ENCODE data around the gene OR51G1.
"Not testable (repeated sequence)": the region's sequence is repeated elsewhere in the genome, so short reads cannot be mapped to it uniquely, and the experiment has no call there.

Gene OR51G1, protein sequence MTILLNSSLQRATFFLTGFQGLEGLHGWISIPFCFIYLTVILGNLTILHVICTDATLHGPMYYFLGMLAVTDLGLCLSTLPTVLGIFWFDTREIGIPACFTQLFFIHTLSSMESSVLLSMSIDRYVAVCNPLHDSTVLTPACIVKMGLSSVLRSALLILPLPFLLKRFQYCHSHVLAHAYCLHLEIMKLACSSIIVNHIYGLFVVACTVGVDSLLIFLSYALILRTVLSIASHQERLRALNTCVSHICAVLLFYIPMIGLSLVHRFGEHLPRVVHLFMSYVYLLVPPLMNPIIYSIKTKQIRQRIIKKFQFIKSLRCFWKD

DNA sequence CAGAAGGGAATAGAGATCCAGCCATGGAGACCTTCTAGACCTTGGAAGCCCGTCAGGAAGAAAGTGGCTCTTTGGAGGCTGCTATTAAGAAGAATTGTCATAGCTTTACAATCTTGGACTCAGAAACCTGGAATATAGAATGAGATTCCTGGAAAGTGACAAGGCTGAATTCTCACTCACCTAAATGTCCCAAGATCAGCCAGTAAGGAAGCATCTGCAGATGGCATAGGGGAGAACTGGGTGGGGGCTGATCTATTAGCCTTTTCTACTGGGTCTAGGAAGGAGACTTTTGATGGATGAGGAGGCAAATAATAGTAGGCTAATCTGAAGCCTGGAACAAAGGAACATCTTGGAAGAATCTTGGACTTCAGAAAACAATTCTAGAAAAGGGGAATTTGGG, at the start of gene OR51G1:
Gene OR51G1, minus strand, starts transcription at position 101 of the 400 bp plus-strand sequence. Its CDS starts 0 bp downstream, at position 101.
- no peak for DNase-seq (ENCODE audit: low read depth in 2 of 2)

DNA sequence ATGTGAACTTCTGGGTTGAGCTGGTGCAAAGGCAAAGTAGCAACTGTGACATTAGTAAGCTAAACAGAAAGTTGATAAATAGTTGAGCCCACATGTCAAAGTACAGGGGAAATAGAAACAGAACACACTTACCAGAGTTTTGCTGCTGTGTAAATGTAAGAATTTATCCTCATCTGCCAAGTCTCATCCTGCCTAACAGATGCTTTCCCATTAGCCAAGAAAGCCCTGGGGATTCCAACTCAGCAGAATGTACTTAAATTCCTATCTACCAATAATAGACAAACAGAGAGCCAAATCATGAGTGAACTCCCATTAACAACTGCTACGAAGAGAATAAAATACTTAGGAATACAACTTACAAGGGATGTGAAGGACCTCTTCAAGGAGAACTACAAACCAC, 38.7 kb upstream of the OR51G1 start:
- no peak for DNase-seq (ENCODE audit: low read depth in 2 of 2)

DNA sequence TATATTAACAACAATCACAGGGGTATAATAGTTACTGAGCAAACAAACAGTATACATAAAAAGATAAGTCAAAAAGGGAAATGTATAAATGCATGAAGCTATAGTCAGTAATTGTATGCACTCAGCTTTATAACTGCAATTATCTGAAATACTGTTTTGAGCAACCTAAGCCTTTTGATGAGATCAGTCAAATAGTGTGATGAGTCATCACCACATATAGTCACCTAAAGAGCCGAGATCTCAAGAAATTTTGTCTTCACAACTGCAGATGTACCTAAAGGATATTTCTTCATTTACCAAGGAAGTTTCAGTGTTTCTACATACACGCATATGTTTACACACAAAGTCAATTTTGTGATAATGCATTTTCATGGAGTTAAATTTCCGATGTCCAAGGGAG, 36.7 kb upstream of the OR51G1 start:
- DNase-seq (ENCODE audit: low read depth in 2 of 2): no peak

DNA sequence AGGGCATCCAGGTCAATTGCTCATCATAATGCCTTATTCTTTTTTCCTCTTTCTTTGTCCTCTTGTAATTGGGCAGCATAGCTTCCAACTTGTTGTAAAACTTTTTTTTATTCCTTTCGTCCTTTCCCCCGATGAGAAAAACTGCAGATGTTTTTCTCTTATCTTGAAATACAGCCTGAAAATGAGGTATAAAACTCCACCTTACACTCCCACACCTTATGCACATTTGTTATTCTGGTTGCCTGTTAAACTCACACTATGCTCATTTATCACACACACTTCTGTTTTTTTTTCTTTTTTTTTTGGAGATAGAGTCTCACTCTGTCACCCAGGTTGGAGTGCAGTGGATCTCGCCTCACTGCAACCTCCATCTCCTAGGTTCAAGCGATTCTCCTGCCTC, 33.3 kb upstream of the OR51G1 start:
- no peak for DNase-seq (ENCODE audit: low read depth in 2 of 2)

DNA sequence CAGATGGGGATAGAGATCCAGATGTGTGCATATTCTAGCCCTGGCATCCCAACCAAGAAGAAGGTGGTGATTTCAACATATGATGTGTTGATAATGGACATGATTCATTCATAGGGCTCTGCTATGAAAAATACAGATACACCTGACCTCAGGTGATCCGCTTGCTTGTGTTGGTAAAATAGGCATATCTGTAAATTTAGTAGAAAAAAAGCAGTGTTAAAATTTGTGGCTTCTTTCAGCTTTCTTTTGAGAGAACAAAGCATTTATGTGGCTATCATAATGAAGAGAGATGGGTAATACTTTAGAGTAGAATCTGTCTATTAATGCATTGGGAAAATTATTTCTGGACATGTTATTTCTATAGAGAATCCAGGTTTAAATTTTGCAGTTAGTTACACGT, 31.5 kb upstream of the OR51G1 start, which contains the start of gene OR51A2:
Gene OR51A2, minus strand, starts transcription at position 101 of the 400 bp plus-strand sequence. Its CDS starts 0 bp downstream, at position 101.
- not testable (repeated sequence) for DNase-seq (ENCODE audit: low read depth in 2 of 2)

DNA sequence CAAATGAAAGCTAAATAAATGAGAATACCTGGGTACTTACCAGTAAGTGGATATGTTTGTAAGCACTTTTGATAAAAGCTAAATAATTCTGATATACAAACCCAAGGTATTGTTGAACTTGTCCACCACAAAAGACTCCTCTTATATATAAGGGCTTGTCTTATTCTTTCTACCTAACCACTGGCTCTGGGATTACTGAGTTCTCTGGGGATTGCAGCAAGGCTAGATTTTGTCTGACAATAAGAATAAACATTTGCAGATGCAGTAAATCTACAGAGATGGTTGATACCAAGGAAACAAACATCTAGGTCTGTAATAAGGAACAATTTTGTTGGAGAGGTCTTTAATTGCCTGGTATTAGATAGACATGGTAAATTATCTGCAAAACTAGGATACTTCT, 23.4 kb upstream of the OR51G1 start, which contains the start of gene OR51A4:
Gene OR51A4, minus strand, starts transcription at position 101 of the 400 bp plus-strand sequence. CDS start 505 bp downstream, outside the sequence.
- no peak for DNase-seq (ENCODE audit: low read depth in 2 of 2)

DNA sequence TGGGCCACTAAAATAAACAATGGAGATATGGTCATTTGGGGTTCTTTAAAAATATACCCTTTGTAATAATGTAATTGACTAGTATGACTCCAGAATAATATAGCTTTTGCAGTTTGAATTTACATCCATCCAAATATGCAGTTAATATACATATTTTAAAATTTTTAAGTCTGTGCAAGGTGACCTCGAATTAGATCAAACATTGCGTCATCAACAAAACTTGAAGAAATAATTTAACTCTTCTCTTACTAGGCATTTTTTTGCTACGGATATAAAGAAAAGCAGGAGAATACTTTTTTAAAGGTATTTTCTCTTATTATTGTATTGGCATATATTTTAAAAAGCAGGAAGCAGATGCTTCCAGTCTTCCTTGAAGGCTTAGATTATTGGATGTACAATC, 12.6 kb upstream of the OR51G1 start:
- no peak for DNase-seq (ENCODE audit: low read depth in 2 of 2)

DNA sequence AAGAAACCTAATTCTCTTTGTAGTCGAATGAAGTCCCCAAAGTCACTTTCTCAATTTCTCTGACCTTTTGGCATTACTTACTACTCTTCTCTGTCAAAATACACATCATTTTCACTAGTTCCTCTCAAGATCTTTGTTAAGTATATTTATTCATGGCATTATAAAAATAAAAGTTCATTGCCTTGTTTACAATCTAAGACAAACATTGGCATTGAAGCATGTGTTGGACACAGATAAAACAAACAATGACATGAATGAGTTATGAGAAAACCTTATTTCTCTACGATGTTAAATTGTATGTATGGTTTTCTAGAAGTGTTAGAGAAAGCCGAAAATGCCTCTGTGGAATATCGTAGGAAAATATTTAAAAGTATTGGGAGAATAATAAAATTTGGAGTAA, 8.6 kb upstream of the OR51G1 start:
- DNase-seq (ENCODE audit: low read depth in 2 of 2): no peak

DNA sequence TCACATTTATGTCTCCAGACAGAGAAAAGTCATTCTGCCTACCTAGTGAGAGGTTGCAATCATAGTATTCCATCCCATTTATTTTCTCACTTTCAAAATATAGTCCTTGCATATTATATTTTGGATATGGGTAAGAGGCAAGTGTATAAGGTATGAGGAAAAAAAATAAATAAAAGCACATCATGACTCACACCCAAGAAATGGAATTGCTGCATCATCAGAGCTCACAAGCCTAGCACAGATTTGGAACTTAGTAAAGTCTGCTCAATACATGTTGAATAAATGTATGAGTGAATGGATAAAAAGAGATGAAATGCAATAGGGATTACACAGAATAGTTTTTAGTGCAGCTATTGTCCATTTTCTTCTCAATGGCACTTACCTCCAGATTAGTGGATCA, 2.5 kb upstream of the OR51G1 start:
- no peak for DNase-seq (ENCODE audit: low read depth in 2 of 2)

DNA sequence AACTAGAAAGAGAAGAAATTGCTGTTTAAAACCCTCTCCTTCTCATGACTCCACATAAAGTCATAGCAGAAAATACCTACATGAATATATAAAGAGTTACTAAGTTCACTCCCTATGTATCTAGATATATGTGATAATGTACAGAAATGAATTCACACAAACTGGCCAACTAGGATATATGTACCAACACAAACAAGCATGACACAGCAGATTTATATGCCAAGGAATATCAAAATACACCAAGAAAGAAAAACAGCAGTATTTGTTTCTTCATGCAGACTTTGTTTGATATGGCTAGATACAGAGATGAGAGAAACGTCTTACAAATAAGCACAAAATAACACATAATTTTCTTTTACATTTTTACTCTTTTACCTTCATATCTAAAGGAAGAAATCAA, 1.8 kb downstream of the OR51G1 start:
- DNase-seq (ENCODE audit: low read depth in 2 of 2): no peak

DNA sequence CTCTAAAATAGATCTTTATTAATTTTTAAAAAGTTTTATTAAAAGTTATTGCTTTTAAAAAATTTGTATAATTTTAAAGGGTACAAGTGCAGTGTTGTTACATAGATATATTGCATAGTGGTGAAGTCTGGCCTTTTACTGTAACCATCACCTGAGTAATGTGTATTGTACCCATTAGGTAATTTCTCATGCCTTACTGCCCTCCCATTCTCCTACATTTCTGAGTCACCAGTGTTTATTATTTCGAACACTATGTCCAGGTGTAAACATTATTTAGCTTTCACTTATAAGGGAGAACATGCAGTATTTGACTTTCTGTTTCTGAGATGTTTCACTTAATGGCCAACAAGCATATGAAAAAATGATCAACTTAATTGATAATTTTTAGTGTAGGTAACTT, 2.3 kb downstream of the OR51G1 start:
- no peak for DNase-seq (ENCODE audit: low read depth in 2 of 2)

DNA sequence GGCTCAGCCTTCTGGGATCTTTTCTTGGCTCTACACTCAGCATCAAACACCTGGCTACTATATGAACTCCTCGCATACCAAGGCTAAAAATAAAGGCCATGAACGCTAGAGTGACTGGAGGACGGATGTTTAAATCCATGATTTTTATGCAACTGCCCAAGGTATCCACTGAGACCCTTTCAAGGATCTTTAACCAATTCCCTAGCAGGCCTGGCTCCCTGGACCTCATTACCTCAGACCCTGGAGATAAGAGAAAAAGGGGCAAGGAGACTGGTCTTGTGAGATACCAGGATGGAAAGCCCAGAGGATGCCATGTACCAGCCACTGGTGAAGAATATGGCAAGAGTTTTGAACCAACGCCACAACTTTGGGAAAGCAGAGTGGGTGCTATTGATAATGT, 4.9 kb downstream of the OR51G1 start, which contains the start of gene OR51G2:
Gene OR51G2, minus strand, starts transcription at position 101 of the 400 bp plus-strand sequence. CDS start 3,687 bp downstream, outside the sequence.
- no peak for DNase-seq (ENCODE audit: low read depth in 2 of 2)

DNA sequence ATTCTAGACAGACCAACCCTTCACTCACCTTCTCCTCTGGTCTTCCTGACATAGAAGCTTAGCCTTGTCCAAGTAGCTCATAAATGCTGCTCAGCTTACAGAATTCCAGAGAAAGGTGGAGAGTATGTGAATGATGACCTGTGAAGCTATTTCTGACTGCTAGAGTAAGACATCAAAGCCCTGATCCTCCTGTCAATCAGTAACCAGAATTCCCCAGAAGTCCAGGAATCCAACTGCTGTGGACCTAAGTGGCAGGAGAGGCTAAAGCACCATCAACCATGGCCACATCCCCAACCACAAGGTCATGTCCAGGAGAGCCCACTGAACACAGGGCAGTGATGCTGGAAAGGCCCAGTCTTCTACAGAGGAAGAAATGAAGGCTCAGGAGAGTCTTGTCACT, 7.6 kb downstream of the OR51G1 start:
- DNase-seq (ENCODE audit: low read depth in 2 of 2): no peak

DNA sequence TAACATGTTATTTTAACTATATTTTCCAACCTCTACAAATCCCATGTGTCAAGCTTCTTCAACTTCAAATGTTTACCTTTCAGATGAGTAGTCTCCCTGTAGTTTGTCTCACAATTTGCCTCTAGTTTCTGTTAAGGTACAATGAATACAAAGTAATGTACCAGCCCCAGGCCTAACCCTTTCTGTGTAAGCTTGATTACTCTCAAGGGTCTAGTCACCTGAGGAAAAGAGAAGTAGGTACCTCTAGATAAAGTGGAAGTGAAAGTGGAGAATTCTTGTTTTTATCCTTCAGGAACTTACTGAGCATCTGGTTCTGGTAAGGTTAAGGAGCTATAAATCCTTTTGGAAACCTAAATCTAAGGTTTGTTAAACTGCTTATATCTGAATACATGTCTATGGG, 20.7 kb downstream of the OR51G1 start, which contains the start of gene OR51A7:
Gene OR51A7, plus strand, starts transcription at position 300 of the 400 bp plus-strand sequence. CDS start 3,587 bp downstream, outside the sequence.
- no peak for DNase-seq (ENCODE audit: low read depth in 2 of 2)

DNA sequence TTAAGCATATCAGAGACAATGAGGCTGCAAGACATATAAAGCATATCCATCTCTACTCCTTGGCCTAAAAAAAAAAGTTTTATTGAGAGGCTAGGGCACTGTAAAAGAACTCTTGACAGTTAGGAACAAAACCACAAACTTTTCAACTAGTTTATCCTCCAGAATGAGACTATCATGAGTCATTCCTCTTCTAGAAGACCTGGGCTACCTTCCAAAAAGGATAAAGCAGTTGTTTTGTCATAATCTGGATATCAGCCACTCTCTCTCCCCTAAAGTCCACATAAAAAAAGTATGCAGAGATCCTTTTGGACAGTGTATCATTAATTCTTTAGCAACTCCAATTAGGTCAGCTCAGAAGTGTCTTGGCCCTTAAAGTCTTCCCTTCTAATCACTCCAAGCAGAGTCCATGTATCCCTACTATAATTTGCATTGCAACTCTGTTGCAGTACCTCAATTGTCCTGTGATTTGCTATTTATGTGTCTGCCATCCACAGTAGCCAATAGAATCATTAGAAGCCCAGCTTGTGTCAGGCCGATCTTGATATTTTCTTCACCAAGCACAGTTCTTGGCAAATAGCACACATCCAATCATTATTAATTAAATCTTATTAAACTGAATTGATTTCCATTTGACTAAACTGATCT, 32.0 kb downstream of the OR51G1 start:
- DNase-seq (ENCODE audit: low read depth in 2 of 2): no peak

DNA sequence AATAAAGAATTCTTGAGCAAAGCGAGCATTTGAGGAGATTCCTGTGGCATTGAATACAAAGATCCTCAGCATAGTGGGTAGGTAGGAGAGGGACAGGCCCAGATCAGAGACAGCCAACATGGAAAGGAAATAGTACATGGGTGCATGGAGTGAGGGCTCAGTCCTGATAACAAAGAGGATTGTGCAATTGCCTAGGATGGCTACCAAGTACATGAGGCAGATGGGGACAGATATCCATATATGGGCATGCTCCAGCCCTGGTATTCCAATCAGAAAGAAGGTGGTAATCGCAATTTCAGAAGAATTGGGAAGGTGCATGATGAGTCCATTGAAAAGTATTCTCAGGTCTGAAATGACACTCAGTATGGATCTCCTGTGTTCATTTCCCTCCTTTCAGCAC, 33.9 kb downstream of the OR51G1 start:
- DNase-seq (ENCODE audit: low read depth in 2 of 2): no peak

DNA sequence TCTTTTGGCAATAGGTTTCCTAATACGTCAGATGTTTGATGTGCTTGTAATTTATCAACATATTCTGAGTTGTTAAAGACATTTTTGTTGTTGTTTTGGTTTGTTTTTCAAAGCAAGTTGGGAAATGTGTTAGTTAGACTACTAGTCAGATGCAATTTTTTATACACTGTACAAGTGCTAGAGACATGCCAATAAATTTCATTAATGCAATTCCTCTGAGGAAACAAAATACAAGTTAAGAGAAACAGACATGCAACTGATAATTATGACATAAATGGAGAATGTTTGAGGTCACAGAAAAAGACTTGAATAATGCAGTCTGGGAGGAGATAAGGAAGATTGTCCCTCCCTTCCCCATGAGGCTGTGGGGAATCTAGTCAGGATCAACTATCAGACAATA, 36.5 kb downstream of the OR51G1 start:
- no peak for DNase-seq (ENCODE audit: low read depth in 2 of 2)

DNA sequence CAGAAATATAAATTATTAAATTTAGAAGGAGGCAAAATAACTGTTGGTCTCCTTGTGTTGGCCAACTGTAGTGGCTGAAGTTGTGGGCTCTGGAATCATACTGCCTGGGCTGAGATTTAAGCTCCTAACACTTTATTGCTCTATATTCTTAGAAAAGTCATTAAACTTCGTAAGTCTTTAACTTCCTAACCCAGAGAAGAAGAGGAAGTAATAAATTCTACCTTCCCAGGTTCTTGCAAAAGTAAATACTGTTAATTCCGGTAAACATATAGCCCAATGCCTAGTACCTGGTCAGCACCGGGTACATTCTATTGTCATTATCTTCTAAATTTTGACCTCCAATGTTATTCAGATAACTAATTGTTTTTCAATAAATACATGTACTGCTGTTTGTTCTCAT, 38.0 kb downstream of the OR51G1 start:
- no peak for DNase-seq (ENCODE audit: low read depth in 2 of 2)

DNA sequence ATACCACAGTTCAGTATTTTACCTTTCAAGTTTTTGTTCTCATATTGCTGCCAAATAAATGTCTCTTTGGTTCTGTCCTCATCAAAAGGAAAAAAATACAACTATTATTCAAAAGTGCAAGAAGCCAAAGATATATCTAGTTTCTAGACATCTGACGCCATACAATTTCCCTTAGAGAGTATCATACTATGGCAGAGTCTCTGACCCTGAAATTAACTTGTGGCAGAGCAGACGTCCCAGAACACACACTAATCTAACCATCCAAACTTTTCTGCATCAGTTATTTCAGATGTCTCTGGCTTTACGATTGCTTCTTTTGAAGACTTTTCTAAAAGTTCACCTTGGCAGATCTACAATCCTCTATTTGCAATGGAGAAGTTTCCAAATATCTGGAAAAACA, 39.8 kb downstream of the OR51G1 start:
- DNase-seq (ENCODE audit: low read depth in 2 of 2): no peak

DNA sequence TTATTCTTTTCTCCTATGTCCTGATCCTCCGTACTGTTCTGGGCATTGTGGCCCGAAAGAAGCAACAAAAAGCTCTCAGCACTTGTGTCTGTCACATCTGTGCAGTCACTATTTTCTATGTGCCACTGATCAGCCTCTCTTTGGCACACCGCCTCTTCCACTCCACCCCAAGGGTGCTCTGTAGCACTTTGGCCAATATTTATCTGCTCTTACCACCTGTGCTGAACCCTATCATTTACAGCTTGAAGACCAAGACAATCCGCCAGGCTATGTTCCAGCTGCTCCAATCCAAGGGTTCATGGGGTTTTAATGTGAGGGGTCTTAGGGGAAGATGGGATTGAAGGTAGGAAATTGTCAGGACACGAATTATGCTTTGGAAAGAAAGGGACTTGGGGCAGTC, 41.6 kb downstream of the OR51G1 start:
- no peak for DNase-seq (ENCODE audit: low read depth in 2 of 2)

DNA sequence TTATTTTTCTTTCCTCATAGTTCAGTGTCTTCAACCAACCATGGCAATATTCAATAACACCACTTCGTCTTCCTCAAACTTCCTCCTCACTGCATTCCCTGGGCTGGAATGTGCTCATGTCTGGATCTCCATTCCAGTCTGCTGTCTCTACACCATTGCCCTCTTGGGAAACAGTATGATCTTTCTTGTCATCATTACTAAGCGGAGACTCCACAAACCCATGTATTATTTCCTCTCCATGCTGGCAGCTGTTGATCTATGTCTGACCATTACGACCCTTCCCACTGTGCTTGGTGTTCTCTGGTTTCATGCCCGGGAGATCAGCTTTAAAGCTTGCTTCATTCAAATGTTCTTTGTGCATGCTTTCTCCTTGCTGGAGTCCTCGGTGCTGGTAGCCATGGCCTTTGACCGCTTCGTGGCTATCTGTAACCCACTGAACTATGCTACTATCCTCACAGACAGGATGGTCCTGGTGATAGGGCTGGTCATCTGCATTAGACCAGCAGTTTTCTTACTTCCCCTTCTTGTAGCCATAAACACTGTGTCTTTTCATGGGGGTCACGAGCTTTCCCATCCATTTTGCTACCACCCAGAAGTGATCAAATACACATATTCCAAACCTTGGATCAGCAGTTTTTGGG, 42.2 kb downstream of the OR51G1 start, which contains the start of gene OR51T1:
Gene OR51T1, plus strand, starts transcription at position 41 of the 641 bp plus-strand sequence. Its CDS starts 0 bp downstream, at position 41.
- no peak for DNase-seq (ENCODE audit: low read depth in 2 of 2)

DNA sequence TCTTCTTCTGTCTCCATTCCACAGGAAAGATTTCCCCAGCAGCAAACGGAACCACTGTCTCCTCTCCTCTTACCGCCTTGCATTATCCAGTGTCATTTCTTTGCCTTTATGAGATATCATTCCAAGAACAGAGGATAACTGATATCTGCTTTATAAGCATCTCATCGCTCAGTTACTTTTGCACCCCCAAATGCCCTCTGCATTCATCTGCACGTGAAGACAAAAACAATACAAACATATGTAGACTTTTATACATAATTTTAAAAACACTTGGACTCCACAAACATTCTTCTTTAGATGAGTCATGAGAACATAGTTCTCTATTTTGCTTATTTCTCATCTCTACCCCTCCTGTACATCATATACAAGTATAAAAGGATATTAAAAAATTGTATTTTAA, 43.0 kb downstream of the OR51G1 start:
- DNase-seq (ENCODE audit: low read depth in 2 of 2): no peak
